Suprapubic skin (tissue), 4 donors: Measurements from ENCODE around the gene TIMM44. TPM values are rescaled to one million over a fixed set of nuclear protein-coding genes. Genes with fewer than 3 reads are reported as not detected.

ENCODE experiments used
- DNase-seq, 2 donors: peaks; one replicate each; pipeline ENCODE4 v3.0.0-alpha.2; 2019; ENCODE audit warnings: low spot score in 2 of 2
- H3K27ac ChIP-seq: fragments of 200-600 bp; sonication (generic); one replicate; pipeline ENCODE4 v1.5.1; 2019
- H3K27me3 ChIP-seq: fragments of 200-600 bp; sonication (generic); one replicate; pipeline ENCODE4 v1.5.1; 2019
- H3K36me3 ChIP-seq: fragments of 200-600 bp; sonication (generic); one replicate; pipeline ENCODE4 v1.5.1; 2019
- H3K4me1 ChIP-seq: fragments of 200-600 bp; sonication (generic); one replicate; pipeline ENCODE4 v1.5.1; 2019
- H3K4me3 ChIP-seq: fragments of 200-600 bp; sonication (generic); one replicate; pipeline ENCODE4 v1.5.1; 2019; ENCODE audit warnings: mild to moderate bottlenecking
- H3K9me3 ChIP-seq: fragments of 200-600 bp; sonication (generic); one replicate; pipeline ENCODE4 v1.5.1; 2019
- EP300 ChIP-seq: sonication (generic); formaldehyde crosslinking; IDR thresholded peaks from one replicate; pipeline ENCODE4 v1.6.1; 2017; ENCODE audit warnings: antibody characterized with exemption
- POLR2A ChIP-seq, 2 donors: fragments of 450-650 bp; IDR thresholded peaks; one replicate each; pipeline ENCODE4 v1.6.1; 2017; ENCODE audit warnings: antibody characterized with exemption in 2 of 2, mild to moderate bottlenecking in 2 of 2, moderate library complexity in 2 of 2
- POLR2AphosphoS5 ChIP-seq, 3 donors: sonication (generic); formaldehyde crosslinking; IDR thresholded peaks; one replicate each; pipeline ENCODE4 v1.6.1; 2017; ENCODE audit warnings: antibody characterized with exemption in 3 of 3
- WGBS: methylation state at CpG from one replicate; pipeline ENCODE4 v1.1.5; 2018; 5-methylcytosine and 5-hydroxymethylcytosine counted together
- total RNA-seq, 4 donors: library from RNA; depleted of rRNA; stranded (reverse); fragments of >200 nt; gene quantifications; one replicate each; pipeline ENCODE4 v1.1.0, GENCODE V29; 2016
- TF ChIP-seq, protein P1 (sequence below), 2 donors: fragments of 200-600 bp in 1 of 2; fragments of 450-650 bp in 1 of 2; sonication (generic) in 1 of 2; IDR thresholded peaks; one replicate each; pipeline ENCODE4 v1.5.1; 2016 to 2019; ENCODE audit warnings: antibody characterized with exemption in 2 of 2, mild to moderate bottlenecking in 1 of 2, moderate library complexity in 1 of 2

TIMM44 gene
- total RNA-seq, 4 donors from 2014 or later, result 34.6 to 85.1 (median 54.5) TPM

DNA sequence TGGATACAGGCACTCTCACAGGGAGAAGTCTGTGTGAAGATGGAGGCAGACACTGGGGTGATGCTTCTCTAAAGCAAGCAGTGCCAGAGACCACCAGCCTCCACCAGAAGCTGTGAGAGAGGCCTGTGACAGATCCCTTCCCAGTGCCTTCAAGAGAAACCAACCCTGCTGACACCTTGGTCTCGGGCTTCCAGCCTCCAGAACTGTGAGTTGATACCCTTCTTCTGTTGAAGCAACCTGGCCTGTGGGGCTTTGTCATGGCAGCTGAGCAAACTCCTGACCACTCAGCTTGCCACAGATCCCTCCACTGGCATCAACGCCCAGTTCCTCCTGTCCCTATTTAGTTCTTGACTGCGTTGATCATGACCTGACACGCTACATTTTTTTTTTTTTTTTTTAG is 33.0 kb upstream of the TIMM44 start:
- Histone ChIP-seq H3K36me3 (peaks cover 87% of the 10 kb centered on the region), H3K27ac (no peak overlapping the region), H3K4me3 (no peak overlapping the region), H3K4me1 (peaks cover 8% of the 10 kb centered on the region), H3K27me3 (no peaks in the 10 kb centered on the region), H3K9me3 (no peaks in the 10 kb centered on the region)
- DNase-seq, result no peak
- TF ChIP-seq, protein P1, sequence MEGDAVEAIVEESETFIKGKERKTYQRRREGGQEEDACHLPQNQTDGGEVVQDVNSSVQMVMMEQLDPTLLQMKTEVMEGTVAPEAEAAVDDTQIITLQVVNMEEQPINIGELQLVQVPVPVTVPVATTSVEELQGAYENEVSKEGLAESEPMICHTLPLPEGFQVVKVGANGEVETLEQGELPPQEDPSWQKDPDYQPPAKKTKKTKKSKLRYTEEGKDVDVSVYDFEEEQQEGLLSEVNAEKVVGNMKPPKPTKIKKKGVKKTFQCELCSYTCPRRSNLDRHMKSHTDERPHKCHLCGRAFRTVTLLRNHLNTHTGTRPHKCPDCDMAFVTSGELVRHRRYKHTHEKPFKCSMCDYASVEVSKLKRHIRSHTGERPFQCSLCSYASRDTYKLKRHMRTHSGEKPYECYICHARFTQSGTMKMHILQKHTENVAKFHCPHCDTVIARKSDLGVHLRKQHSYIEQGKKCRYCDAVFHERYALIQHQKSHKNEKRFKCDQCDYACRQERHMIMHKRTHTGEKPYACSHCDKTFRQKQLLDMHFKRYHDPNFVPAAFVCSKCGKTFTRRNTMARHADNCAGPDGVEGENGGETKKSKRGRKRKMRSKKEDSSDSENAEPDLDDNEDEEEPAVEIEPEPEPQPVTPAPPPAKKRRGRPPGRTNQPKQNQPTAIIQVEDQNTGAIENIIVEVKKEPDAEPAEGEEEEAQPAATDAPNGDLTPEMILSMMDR (IDR thresholded peaks at IDR 0.05), result no peak
- TF ChIP-seq POLR2A (IDR thresholded peaks at IDR 0.05), result no peak
- no peak for TF ChIP-seq POLR2AphosphoS5 (IDR thresholded peaks at IDR 0.05)
- TF ChIP-seq EP300, result no peak
- WGBS, result 97% methylated on average over 4 of the region's 4 CpGs

DNA sequence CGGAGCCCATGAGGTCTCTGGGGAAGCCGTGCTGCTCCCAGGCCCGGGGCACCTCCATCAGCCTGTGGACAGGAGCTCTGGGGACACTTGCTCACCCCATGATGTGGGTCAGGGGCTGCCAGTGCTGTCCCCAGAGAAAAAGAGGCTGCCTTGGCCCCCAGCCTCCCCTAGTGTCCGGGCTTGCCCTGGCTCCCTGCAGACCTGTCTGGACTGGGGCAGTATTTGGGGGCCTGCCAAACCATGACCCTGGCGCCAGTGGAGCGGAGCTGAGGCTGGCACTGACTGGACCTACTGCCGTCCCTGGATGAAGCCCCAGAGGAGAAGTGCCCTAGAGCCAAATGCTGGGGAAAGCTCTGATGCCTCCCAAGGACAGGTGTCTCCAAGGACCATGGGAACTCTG is 31.6 kb upstream of the TIMM44 start:
- no peak overlapping the region for H3K4me3 ChIP-seq
- no peaks in the 10 kb centered on the region for H3K9me3 ChIP-seq
- peaks cover 84% of the 10 kb centered on the region for H3K36me3 ChIP-seq
- no peak for TF ChIP-seq EP300
- TF ChIP-seq, protein P1 (IDR thresholded peaks at IDR 0.05), result no peak
- no peak for TF ChIP-seq POLR2A (IDR thresholded peaks at IDR 0.05)
- TF ChIP-seq POLR2AphosphoS5 (IDR thresholded peaks at IDR 0.05), result no peak
- no peak for DNase-seq
- H3K27ac ChIP-seq, result no peak overlapping the region
- no peaks in the 10 kb centered on the region for H3K27me3 ChIP-seq
- 83% methylated on average over 1 of the region's 7 CpGs for WGBS
- peaks cover 8% of the 10 kb centered on the region for H3K4me1 ChIP-seq

DNA sequence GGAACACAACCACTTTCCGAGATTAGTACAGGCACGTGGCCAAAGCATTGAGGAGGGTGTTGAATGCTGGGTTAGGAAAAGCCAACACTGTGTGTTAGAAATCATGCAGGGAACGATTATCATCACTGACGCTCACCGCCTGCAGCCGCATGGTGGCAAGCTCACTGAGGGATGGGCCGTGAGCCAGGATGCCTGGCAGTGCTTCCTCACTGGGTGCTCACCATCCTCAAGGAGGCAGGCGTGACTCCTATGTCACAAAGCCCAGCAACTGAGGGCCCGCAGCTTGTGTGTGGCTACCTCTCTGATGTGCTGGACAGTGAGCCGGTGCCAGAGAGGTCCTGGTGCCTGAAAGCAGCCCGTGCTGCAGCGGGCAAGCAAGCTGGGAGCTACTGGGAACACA is 30.4 kb upstream of the TIMM44 start:
- TF ChIP-seq POLR2A (IDR thresholded peaks at IDR 0.05) (no peak), EP300 (no peak), POLR2AphosphoS5 (IDR thresholded peaks at IDR 0.05) (no peak)
- TF ChIP-seq, protein P1 (IDR thresholded peaks at IDR 0.05), result no peak
- H3K27me3 ChIP-seq, result no peaks in the 10 kb centered on the region
- peaks cover 83% of the 10 kb centered on the region for H3K36me3 ChIP-seq
- H3K9me3 ChIP-seq, result no peaks in the 10 kb centered on the region
- 78% methylated on average over 7 of the region's 12 CpGs for WGBS
- no peak overlapping the region for H3K27ac ChIP-seq
- no peak for DNase-seq
- H3K4me1 ChIP-seq, result peaks cover 7% of the 10 kb centered on the region
- H3K4me3 ChIP-seq, result no peak overlapping the region

DNA sequence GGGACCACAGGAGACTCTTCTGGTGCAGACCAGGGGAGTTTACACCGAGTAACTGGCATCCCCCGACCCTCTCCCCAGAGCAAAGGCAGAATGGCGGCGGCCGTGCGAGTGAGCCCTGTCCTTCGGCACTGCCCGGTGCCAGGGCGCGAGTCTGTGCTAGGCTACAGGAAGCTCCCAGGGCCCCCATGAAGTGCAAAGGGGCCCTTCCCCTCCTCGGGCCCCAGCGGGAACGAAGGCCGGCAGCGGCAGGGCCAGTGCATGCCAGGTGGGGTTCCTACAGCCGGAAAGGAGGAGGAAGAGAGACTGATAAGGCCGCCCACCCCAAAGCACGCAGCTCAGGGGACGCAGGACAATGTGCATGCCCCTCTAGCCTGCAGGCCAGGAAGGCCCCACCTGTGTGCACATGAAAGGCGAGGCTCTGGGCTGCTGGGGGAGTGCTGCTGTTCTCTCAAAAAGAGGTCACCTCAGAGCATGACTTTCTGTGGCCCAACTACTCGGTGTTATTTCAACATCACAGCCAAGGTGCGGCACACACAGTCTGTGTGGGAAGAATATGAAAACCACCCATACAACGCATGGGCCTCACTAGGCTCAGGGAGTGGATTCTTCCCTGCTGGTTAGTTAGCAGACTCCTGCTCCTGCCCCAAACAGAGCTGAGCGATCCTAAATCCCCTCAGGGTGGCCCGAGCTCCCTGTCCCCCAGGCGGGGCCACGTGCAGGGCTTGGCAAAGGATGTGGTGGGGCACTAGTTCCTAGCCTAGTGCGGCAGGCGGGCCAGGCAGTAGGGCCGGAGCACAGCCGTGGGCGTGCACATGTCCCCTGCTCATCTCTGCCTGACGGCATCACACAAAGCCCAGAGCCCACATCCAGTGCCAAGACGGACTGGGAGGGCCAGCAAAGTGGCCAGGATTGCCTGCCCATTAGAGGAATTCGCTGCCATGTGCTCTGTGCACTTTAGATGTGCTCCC is 28.4 kb upstream of the TIMM44 start:
- Histone ChIP-seq H3K27me3 (no peaks in the 10 kb centered on the region), H3K27ac (no peak overlapping the region), H3K9me3 (no peaks in the 10 kb centered on the region), H3K4me3 (no peak overlapping the region), H3K4me1 (no peaks in the 10 kb centered on the region), H3K36me3 (peaks cover 82% of the 10 kb centered on the region)
- 95% methylated on average over 3 of the region's 35 CpGs for WGBS
- TF ChIP-seq POLR2AphosphoS5 (IDR thresholded peaks at IDR 0.05), result no peak
- TF ChIP-seq EP300, result no peak
- TF ChIP-seq, protein P1 (IDR thresholded peaks at IDR 0.05), result no peak
- TF ChIP-seq POLR2A (IDR thresholded peaks at IDR 0.05), result no peak
- no peak for DNase-seq

DNA sequence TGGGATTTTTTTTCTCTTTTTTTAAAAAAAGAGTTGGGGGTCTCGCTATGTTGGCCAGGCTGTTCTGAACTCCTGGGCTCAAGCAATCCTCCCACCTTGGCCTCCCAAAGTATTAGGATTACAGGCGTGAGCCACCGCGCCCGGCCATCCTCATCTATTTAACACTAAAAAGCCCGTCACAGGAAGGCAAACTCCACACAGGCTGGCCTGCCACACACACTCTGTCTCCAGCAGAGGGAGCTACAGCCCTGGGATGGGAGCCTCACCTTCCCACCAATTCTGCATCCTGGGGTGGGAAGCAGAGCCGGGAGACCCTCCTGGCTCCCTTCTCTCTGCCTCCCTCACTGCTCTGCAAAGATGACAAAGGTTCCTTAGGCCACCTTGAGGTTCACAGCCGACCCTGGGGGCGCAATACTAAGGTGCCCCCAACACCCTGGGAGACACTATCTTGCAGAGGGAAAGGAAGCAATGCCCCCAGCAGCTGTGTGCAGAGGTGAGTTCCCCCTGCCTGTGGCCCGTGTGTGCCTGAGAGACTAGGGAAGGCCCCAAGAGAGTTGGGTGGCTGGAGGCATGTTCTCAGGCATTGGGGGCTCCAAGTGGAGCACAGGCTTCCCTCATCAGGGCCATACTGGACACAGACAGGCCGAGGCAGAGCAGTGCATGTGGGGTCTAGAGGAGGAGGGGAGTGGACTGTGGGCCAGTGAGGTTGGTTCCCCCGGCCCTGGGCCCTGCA is 27.4 kb upstream of the TIMM44 start:
- TF ChIP-seq POLR2AphosphoS5 (IDR thresholded peaks at IDR 0.05), result no peak
- TF ChIP-seq, protein P1 (IDR thresholded peaks at IDR 0.05), result peak; percentile 11 to 69
- no peak for TF ChIP-seq POLR2A (IDR thresholded peaks at IDR 0.05)
- TF ChIP-seq EP300, result no peak
- no peaks in the 10 kb centered on the region for H3K9me3 ChIP-seq
- 78% methylated on average over 6 of the region's 12 CpGs for WGBS
- peaks cover 85% of the 10 kb centered on the region for H3K36me3 ChIP-seq
- DNase-seq, result no peak
- H3K27ac ChIP-seq, result no peak overlapping the region
- H3K4me3 ChIP-seq, result no peak overlapping the region
- no peaks in the 10 kb centered on the region for H3K4me1 ChIP-seq
- no peaks in the 10 kb centered on the region for H3K27me3 ChIP-seq
